ENCODE data around the gene POT1. TPM values are rescaled to one million over a fixed set of nuclear protein-coding genes. Genes with fewer than 3 reads are reported as not detected.

The POT1 gene
- total RNA-seq, 1 donor from 2014 or later = 31.0 TPM

Other genes starting within 250 kb of the POT1 start
- not detected in 2 replicates for gene GPR37, start 164.0 kb downstream of the POT1 start, total RNA-seq